ENCODE data around the gene HRH4. TPM values are rescaled to one million over a fixed set of nuclear protein-coding genes. Genes with fewer than 3 reads are reported as not detected.

Gene HRH4
- total and polyA plus RNA-seq, 10 donors, result 0.02 to 1.8 (median 0.76) TPM; not detected in 2

GRCh38 chr18:24514439-24514838, 54.0 kb downstream of the HRH4 start:
- TF ChIP-seq POLR2A (IDR thresholded peaks at IDR 0.05), result no peak
- TF ChIP-seq CTCF (IDR thresholded peaks at IDR 0.05 in 8 of 11, conservative IDR thresholded peaks at IDR 0.05 in 3 of 11), result peak in 7 of 11 experiments; percentile 23 to 60 (median 50)
- no peak overlapping the region for H3K27ac ChIP-seq
- no peaks in the 10 kb centered on the region for H3K36me3 ChIP-seq
- no peaks in the 10 kb centered on the region for H3K27me3 ChIP-seq (replicated peaks in 1 of 7)
- no peaks in the 10 kb centered on the region for H3K9me3 ChIP-seq
- no peak overlapping the region for H3K4me3 ChIP-seq
- 64 to 81% (median 77%) methylated on average over 2 of the region's 2 CpGs for WGBS, 5 donors
- intact Hi-C loops (cut with DNase I; ENCODE audit: low total_unique reads), result no loop called here
- DNase-seq, result no peak
- H3K4me1 ChIP-seq, result no peaks in the 10 kb centered on the region

- H3K4me3 ChIP-seq, result no peak overlapping the region
- no peaks in the 10 kb centered on the region for H3K4me1 ChIP-seq
- DNase-seq, result no peak
- H3K9me3 ChIP-seq, result no peaks in the 10 kb centered on the region
- 83 to 94% (median 88%) methylated on average over 2 of the region's 2 CpGs for WGBS, 5 donors
- TF ChIP-seq CTCF (IDR thresholded peaks at IDR 0.05 in 8 of 11, conservative IDR thresholded peaks at IDR 0.05 in 3 of 11) (no peak), POLR2AphosphoS5 (IDR thresholded peaks at IDR 0.05) (no peak), POLR2A (IDR thresholded peaks at IDR 0.05) (no peak)
- H3K36me3 ChIP-seq, result no peaks in the 10 kb centered on the region
- intact Hi-C loops (cut with DNase I; ENCODE audit: low total_unique reads), result no loop called here
- no peak overlapping the region for H3K27ac ChIP-seq
- H3K27me3 ChIP-seq (replicated peaks in 1 of 7), result no peaks in the 10 kb centered on the region
These were observed 55.3 kb downstream of the HRH4 start for GRCh38 chr18:24515721-24516120.

GRCh38 chr18:24516261-24516660, 55.8 kb downstream of the HRH4 start:
- TF ChIP-seq CTCF (IDR thresholded peaks at IDR 0.05 in 8 of 11, conservative IDR thresholded peaks at IDR 0.05 in 3 of 11), result no peak
- no peak for TF ChIP-seq POLR2A (IDR thresholded peaks at IDR 0.05)
- TF ChIP-seq POLR2AphosphoS5 (IDR thresholded peaks at IDR 0.05), result no peak
- WGBS, 5 donors, result 58 to 80% (median 69%) methylated on average over 3 of the region's 3 CpGs
- Histone ChIP-seq H3K4me3 (no peak overlapping the region), H3K36me3 (no peaks in the 10 kb centered on the region), H3K4me1 (no peaks in the 10 kb centered on the region), H3K27ac (no peak overlapping the region), H3K27me3 (replicated peaks in 1 of 7) (no peaks in the 10 kb centered on the region), H3K9me3 (no peaks in the 10 kb centered on the region)
- intact Hi-C loops (cut with DNase I; ENCODE audit: low total_unique reads), result no loop called here
- no peak for DNase-seq

- WGBS, 5 donors, result 91 to 98% (median 94%) methylated on average over 8 of the region's 8 CpGs
- DNase-seq, result no peak
These were observed 57.1 kb downstream of the HRH4 start for GRCh38 chr18:24517554-24517953.

More at GRCh38 chr18:24517554-24517953, 57.1 kb downstream of the HRH4 start:
- intact Hi-C loops (cut with DNase I; ENCODE audit: low total_unique reads), result no loop called here
- no peaks in the 10 kb centered on the region for H3K27me3 ChIP-seq (replicated peaks in 1 of 7)
- H3K4me3 ChIP-seq, result no peak overlapping the region
- no peak overlapping the region for H3K27ac ChIP-seq
- H3K4me1 ChIP-seq, result no peaks in the 10 kb centered on the region
- no peaks in the 10 kb centered on the region for H3K36me3 ChIP-seq
- no peaks in the 10 kb centered on the region for H3K9me3 ChIP-seq
- TF ChIP-seq CTCF (IDR thresholded peaks at IDR 0.05 in 8 of 11, conservative IDR thresholded peaks at IDR 0.05 in 3 of 11) (no peak), POLR2AphosphoS5 (IDR thresholded peaks at IDR 0.05) (no peak), POLR2A (IDR thresholded peaks at IDR 0.05) (no peak)
